HG02642 (cell line): Measurements from ENCODE around the gene LYPD6B.

Source experiments
- ATAC-seq: cut with Tn5 transposase; IDR thresholded peaks from one replicate; pipeline ENCODE4 v1.9.1; 2021; ENCODE audit warnings: mild to moderate bottlenecking; ENCODE audit not compliant: unreplicated experiment, poor library complexity

The LYPD6B gene, protein sequence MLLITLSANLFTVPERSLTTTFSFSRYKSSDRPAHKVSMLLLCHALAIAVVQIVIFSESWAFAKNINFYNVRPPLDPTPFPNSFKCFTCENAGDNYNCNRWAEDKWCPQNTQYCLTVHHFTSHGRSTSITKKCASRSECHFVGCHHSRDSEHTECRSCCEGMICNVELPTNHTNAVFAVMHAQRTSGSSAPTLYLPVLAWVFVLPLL

DNA sequence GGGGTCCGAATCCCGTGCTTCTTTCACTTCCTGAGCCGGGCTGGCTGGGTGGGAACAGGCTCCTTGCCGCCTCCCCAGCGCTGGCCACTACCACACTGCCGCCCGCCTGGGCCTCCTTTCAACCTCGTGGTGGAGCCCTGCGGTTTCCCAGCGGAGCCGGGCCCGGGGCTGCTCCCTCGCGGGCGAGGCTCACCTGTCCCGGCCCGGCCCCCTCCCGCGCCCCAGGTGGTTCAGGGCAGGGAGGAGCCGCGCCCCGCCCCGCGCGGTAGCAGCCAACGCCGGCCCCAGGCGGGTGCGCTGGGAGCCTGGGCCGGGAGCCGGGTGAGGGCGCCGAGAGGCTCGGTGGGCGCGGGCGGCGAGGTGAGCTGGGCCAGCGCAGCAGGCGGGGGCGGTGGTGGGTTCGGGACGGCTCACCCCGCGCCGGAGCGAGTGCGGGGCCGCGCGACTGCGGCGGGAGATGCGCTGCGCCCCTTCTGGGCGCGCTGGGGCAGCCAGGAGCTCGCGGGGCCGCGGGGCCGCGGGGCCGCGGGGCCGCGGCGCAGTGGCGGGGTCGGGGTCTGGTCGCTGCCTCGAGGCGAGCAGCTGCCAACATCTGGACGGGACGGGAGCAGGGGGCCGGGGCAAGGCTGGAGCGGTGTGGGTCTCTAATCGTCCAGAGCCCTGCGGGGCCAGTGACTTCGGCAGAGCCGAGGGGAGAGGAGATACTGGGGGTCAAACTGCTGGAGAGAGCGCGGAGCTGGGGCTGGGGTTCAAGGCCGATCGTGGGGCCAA lies at the start of gene LYPD6B:
TSS of gene LYPD6B (plus strand) at position 258 of the 771 bp plus-strand sequence. CDS start 92,250 bp downstream, outside the sequence.
- peak; percentile 77 for ATAC-seq

DNA sequence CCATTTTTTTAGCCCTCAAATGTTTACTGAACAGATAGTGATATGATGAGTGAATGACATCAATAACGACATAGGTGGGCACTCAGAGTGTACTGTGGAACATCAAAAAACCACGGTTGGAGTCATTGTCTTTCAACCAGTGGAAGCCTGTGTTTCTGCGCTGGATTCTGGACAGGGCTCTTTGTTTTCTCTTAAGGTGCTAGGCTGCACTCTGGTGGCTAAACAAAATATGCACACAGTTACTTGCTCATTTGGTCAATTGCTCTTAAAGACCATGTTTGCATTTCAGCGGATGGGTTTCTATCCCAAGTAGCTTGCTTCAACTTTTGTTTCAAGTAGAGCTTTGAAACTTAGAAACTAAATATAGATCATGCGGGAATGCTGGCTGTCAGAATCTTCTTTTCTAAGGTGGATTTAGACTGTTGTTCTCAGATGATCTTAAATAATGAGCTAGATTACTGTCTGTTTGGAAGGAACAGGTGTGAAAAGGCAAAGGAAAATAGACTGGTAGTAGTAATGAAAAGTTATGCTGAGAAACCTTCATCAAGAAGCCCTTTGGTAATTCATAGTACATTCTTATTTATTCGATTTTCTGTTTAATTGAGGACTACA lies 48.5 kb upstream of the LYPD6B start:
- ATAC-seq = peak; percentile 90

DNA sequence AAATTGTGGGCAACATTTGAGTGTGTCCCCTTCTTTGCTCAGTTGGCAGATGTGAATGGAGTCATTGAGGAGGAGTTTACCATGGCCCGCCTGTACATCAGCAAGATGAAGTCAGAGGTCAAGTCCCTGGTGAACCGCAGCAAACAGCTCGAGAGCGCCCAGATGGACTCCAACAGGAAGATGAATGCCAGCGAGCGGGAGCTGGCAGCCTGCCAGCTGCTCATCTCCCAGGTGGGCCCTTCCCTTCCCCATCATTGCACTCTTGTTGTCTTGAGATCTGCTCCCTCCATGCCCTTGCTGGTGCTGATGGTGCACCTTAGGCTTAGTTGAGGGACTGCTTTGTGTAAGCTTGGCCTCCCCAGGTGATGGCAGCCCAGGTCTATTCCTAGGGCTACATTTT lies 47.5 kb upstream of the LYPD6B start:
- ATAC-seq = no peak

- ATAC-seq = no peak
Observed at GRCh38 chr2:148992448-148992847, 46.1 kb upstream of the LYPD6B start.

GRCh38 chr2:148993351-148993750 lies 45.1 kb upstream of the LYPD6B start:
- no peak for ATAC-seq

DNA sequence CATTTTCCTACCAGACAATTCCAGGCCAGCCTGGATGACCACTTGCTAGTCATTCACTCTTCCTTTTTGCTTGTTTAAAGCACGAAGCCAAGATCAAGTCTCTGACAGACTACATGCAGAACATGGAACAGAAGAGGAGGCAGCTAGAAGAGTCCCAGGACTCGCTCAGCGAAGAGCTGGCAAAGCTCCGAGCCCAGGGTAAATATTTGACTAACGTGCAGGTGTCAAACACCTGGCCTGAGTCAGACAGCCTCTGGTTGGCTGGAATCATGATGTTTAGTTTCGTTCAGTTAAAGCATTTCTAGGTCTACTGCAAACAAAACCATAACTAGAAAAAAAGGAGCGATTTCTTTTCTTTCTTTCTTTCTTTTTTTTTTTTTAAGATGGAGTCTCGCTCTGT lies 44.2 kb upstream of the LYPD6B start:
- ATAC-seq = no peak

DNA sequence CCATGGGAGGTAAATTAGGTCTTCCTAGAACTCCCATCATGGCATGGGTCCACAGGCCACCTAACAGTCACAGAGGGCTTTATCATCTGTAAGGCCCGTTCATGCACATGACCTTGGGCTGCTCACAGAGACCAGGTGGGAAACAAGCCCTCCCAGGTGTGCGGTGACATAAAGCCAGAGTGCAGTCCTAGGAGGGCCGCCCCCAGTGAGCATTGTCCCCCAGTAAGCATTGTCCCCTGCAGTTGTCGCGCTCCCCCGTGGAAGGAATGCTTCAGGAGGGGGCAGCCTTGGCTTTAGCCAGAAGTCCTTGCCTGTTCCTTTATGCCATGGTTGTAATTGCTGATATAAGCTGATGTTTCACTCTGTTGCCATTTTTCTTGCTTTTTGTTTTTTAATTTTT lies 41.7 kb upstream of the LYPD6B start:
- no peak for ATAC-seq

DNA sequence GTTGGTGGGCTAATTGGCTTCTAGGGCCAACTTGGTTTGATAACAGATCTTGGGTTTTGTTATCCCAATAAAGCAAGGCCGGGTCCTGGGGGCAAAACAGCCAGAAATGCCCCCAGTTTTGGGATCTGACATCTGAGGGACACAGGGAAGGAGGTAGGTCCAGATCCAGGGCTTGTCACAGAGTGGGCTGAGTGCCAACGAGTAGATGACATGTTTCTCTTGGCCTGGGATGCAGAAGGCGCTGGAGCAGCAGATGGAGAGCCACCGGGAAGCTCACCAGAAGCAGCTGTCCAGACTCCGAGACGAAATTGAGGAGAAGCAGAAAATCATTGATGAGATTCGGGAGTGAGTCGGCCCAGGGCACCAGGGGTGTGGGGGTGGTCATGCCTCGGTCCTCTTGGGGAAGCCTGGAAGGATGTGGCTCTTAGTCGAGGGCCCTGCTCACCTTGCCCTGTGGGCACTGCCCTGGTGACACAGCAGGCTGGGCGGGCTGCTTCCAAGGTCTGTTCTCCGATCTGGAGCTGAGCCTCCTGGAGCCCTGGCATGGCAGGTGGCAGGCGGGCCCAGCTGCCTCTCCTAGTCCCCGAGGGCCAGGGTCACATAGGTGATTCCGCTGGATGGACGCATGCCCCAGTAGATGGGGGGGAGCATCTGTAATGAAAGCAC lies 40.2 kb upstream of the LYPD6B start:
- ATAC-seq = no peak

GRCh38 chr2:148998831-148999200 lies 39.7 kb upstream of the LYPD6B start:
- ATAC-seq = no peak

DNA sequence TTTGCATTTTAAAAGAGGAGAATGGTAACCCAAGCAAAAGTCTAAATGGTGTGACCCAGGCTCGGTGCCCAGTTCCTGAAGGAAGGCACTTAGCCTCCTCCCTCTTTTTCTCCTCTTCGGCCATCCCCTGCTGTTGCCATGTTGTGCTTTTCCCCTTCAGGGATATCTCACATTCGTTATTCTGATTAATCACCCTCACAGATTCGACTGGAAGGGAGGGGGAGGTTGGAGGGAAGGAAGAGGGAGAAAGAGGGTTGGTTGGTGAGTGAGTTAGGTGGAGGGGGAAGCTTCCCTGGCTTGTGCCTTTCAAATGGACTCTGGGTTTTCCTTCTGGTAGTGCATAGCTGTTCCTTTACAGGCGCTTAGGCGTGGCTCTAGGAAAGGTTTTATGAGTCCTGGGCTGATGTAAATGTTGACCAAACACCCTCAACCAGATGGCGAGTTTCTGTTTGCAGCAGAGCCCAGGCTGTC lies 39.0 kb upstream of the LYPD6B start:
- ATAC-seq = no peak

DNA sequence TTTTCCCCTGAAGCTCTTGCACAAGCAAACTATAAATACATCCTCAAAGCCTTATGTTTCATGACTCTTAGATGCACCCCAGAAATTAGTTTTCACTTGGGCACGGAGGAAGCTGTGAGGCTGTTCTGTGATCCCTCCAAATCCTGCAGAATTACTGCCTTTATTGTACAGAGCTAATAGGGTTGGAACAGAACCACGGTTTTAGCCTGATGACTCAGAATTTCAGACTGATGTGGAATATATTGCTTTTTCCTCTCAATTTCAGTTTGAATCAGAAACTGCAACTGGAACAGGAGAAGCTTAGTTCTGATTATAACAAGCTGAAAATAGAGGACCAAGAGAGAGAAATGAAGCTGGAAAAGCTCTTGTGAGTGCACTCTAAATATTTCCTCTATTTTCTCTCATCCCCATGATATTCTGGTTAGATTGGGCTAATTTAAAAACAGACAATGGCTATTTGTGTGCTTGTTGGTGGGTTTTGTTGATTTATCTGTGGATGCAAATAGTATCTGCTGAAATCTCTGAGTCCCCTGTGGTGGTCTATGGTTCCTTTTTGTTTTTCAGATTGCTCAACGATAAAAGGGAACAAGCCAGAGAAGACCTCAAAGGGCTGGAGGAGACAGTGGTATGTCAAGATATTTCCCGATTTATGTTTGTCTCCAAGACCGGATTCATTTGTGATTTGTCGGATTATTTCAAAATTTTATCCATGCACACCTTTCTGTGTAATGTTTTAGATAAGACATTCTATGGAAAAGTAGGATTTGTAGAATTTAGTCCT lies 38.2 kb upstream of the LYPD6B start:
- no peak for ATAC-seq

DNA sequence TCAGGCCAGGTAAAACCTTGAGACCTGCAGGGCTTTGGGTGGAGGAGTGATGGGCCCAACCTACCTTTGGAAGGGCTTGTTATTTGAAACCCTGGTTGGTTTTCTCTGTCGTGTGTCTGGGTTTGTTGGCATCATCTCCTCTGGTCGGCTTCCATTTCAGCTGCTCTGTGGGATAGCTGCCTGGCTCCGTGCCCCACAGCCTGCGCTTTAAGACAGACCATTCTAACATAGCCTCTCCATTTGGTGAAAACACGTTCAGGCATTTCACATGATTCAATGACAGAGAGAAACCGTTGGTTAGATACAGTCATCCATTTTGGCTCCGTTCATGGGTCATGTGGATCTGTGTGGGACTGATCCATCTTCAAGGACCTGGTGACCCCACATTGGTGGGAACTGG lies 37.0 kb upstream of the LYPD6B start:
- ATAC-seq = no peak

- ATAC-seq = no peak
Observed at GRCh38 chr2:149002378-149002890, 36.1 kb upstream of the LYPD6B start.

- ATAC-seq = no peak
Observed at GRCh38 chr2:149002891-149003740, 35.4 kb upstream of the LYPD6B start.

GRCh38 chr2:149004836-149005235 lies 33.7 kb upstream of the LYPD6B start:
- ATAC-seq = no peak

DNA sequence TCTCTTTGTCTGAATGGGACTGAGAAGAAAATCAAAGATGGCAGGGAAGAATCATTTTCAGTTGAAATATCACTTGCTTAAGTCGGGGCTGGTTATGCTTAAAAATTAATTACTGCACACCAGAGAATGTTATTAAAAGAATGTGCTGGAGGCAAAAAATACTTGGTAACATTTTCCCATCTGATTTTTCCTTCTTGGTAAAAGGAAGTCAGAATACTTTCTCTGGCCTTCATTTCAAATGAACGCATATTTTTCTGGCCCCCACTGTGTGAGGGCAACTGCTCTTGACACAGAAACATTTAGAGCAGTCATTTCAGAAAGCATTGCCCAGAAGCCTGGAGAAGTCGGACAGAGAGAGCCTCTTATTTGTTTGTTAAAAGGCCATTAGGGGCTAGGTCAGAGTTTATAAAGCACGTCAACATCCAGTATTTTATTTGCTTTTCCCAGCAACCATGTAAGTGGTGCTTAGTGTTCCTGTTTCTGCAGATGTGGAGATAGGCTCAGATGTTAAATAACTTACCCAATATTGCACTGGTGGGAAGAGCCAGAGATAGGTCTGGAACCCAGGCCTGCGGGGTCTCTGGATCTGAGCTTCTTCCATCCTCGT lies 32.9 kb upstream of the LYPD6B start:
- no peak for ATAC-seq

DNA sequence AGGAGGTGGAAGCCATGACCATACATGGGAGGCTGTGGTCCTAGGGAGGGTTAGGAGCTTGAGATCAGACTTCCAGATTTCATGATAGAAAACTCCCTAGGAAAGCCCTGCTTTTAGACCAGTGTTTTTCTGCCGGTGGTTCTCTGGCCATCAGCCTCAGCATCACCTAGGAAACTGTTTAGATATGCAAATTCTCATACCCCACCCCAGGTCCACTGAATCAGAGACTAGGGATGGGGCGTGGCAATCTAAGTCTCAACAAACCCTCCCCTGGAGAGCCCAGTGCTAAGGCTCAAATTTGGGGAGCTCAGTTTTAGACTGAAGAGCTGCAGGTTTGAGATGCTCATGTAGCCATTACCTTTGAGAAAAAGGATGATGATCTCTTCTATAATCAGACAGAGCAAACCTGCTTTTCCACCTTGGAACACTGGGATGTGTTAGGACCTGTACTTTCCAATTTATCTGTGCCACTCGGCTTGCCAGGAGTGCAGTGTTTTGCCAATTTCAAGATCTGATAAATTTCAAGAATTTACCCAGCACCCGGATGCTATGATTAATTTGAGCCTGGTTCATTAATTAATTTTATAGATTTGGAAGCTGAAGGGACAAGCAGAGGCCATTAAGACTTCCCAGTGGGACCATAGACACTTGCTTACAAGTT lies 31.5 kb upstream of the LYPD6B start:
- ATAC-seq = no peak

DNA sequence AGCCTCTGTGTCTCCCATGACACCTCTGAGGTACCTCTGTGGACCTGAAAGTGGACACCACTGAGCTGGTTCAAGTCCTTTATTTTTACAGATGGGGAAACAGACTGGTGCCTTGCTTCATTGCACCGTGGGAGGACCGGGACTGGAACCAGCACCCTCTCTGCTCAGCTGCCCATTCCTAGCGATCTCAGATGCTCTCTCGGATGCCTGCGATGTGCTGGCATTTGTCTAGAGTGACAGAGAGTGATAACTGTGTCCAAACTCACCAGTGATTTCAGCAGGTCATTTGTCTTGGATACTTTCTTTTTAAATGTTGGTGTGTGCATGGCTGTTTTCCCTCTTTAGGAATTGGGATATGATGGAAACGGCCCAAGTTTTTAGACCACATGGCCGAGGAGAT lies 30.1 kb upstream of the LYPD6B start:
- no peak for ATAC-seq
